GM10248 (cell line): Measurements from ENCODE around the gene CST3.

Experiments
- CTCF ChIA-PET: fragments of 300-600 bp; sonication (Branson Sonifier 250); formaldehyde crosslinking; extraction: SDS; loops from one replicate; lab custom pipeline; 2021; ENCODE audit warnings: antibody characterized with exemption; lab: Yijun Ruan, JAX
- POLR2A ChIA-PET: fragments of 350-650 bp; sonication (Branson Sonifier 250); formaldehyde crosslinking; extraction: SDS; loops from one replicate; lab custom pipeline; 2020; ENCODE audit warnings: antibody characterized with exemption; lab: Yijun Ruan, JAX
- DNase-seq: peaks from one replicate; pipeline ENCODE4 v3.0.0; 2012; ENCODE audit errors: extremely low spot score
- CTCF ChIP-seq: IDR thresholded peaks from 2 replicates; pipeline ENCODE4 v1.5.1; 2012; ENCODE audit warnings: mild to moderate bottlenecking, low read depth; ENCODE audit errors: extremely low read depth, missing control alignments, control extremely low read depth

The CST3 gene

DNA sequence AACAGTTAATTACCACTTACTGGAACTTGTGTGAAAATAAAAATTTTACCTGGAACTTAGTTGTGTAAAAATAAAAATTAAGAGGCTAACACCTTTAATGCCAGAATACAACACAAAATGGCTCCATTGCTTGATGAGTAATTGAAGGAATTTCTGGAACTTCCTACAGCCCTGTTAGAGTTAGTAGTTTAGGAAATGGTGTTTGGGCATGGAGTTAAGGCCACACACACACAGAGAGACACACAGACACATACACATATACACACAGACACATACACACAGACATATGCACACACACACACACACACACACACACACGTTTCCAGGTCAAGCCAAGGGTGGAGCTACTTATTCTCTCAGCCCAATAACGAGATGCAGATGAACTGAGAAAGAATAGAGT is 20.6 kb upstream of the CST3 start:
- no peak for DNase-seq
- ChIA-PET POLR2A (no interaction called here), CTCF (interaction anchor here (1.0 kb wide), 1 partner anchor 10 kb away, joined by 3 read pairs; no protein-coding TSS in a partner anchor)

DNA sequence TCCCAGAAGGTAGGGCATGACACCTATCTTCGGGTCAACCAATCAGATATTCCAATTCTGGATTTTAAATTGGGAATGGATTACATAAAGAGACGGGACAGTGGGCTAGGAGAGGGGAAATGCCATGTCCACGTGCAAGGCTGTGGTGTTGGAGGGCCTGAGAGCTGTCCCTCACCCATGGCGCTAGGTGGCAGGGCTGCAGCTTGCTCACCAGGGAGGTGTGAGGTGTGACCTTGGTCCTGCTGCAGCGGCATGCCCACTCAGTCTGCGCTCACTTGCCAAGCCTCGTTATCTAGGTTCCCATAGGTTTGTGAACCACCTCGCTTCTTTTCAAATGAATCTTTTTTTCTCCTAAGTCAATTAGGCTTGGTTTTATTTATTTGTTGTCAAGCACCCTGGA is 19.4 kb upstream of the CST3 start:
- CTCF ChIA-PET: no interaction called here

More for the DNA sequence above, 20.6 kb upstream of the CST3 start:
- no peak for TF ChIP-seq CTCF

DNA sequence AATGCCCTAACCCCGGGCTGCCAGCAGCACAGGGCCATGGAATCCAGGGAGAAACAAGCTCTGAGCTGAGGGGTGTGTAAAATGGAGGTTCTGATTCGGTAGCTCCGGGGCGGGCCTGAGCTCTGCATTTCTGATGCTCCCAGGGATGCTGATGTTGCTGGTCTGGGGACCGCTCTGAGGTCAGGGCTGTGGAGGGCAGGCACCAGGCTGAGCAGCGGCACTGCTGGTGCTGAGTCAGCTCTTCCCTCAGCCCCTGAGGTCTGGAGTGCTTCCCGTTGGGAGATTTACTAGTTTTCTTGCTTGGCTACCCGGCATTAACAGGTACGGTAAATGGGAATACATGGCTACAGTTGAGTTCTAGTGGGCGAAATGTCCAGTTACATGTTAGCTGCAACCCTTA is 18.6 kb upstream of the CST3 start:
- TF ChIP-seq CTCF: no peak
- ChIA-PET CTCF (no interaction called here), POLR2A (no interaction called here)
- DNase-seq: no peak

More for the DNA sequence above, 19.4 kb upstream of the CST3 start:
- TF ChIP-seq CTCF: no peak
- no peak for DNase-seq
- POLR2A ChIA-PET: no interaction called here

DNA sequence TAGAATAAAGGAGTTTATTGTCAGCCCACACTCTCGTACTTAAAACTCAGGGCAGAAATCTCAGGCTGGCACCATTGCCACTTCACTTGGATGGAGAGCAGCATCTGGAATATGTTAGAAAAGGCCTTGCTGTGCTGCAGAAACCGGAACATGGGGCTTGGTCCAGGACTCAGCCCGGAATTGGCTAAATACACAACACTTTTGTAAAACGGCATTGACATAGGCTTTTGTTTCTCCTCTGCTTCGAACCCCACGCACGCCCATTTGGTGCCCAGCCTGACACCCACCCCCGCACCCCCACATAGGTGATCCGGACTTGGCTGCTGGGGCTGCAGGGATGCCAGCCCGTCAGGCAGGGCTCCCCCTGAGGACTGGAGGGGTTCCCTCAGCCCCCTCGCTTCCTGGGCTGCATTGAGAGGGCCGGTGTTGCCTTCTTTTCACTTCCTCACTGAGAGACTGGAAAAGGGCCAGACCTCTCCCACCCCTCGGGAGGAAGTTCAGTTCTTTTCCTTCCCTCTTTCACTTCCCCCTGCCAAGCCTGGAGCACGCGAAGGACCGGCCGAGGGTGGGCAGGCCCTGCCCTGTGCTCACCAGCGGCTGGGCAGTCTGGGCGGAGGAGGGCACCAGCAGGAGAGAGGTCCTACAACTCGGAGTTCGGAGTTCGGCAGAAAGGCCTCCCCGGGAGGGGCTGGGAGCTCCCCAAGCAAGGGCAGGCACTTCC is 17.9 kb upstream of the CST3 start:
- POLR2A ChIA-PET: no interaction called here
- CTCF ChIA-PET: no interaction called here
- no peak for DNase-seq
- no peak for TF ChIP-seq CTCF

DNA sequence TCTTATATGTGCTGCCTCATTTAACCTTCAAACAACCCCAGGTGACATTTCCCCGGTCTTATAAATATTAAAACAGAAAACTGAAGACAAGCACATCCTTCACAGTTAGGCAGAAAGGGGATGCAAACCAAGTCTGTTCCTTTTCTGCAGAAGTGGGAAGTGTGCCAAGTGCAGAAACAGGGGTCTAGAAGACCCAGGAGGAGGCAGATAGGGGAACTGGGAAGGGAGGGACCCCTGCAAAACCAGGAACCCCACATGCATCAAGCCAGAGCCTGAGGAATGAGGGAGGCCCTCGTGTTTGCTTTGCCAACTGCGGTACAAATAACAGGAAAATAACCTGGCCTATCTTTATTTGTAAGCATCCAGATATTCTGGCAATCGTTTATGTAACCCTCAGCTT is 17.0 kb upstream of the CST3 start:
- CTCF ChIA-PET: interaction anchor here (1.0 kb wide), 1 partner anchor 14 kb away, joined by 3 read pairs; no protein-coding TSS in a partner anchor
- no peak for DNase-seq
- TF ChIP-seq CTCF: no peak
- POLR2A ChIA-PET: no interaction called here

GRCh38 chr20:23654000-23654399 is 16.2 kb upstream of the CST3 start:
- ChIA-PET POLR2A (no interaction called here), CTCF (interaction anchor here (0.8 to 1.0 kb wide), 2 partner anchors 11 to 14 kb away, joined by 3 to 4 read pairs; no protein-coding TSS in a partner anchor)

More at GRCh38 chr20:23654000-23654399, 16.2 kb upstream of the CST3 start:
- no peak for DNase-seq
- no peak for TF ChIP-seq CTCF
